Tongue (tissue), 2 donors: ENCODE results near the gene CERS6. TPM values are rescaled to one million over a fixed set of nuclear protein-coding genes. Genes with fewer than 3 reads are reported as not detected.
"Not testable (repeated sequence)": the region's sequence is repeated elsewhere in the genome, so short reads cannot be mapped to it uniquely, and the experiment has no call there.

ENCODE experiments used
- DNase-seq: peaks from one replicate; pipeline ENCODE4 v3.0.0-alpha.2; 2015
- total RNA-seq: library from RNA; depleted of rRNA; stranded (reverse); fragments of >200 nt; gene quantifications from one replicate; pipeline ENCODE4 v1.2.3, GENCODE V29; 2014

Gene CERS6
- total RNA-seq, 1 donor from 2014 or later = 49.6 TPM

- DNase-seq = peak; percentile 47
These were observed 278.2 kb downstream of the CERS6 start for GRCh38 chr2:168734199-168734760.

GRCh38 chr2:168736649-168737445 lies 280.8 kb downstream of the CERS6 start:
- no peak for DNase-seq

- DNase-seq = no peak
These were observed 282.0 kb downstream of the CERS6 start for GRCh38 chr2:168738062-168738461.

- DNase-seq = no peak
These were observed 284.3 kb downstream of the CERS6 start for GRCh38 chr2:168740360-168740759.

GRCh38 chr2:168740788-168741187 lies 284.7 kb downstream of the CERS6 start:
- DNase-seq = no peak

- DNase-seq = no peak
These were observed 286.3 kb downstream of the CERS6 start for GRCh38 chr2:168742258-168742932.

GRCh38 chr2:168744844-168745243 lies 288.8 kb downstream of the CERS6 start:
- no peak for DNase-seq

GRCh38 chr2:168748461-168748860 lies 292.4 kb downstream of the CERS6 start:
- DNase-seq = no peak

- DNase-seq = peak; percentile 56
These were observed 293.2 kb downstream of the CERS6 start for GRCh38 chr2:168749297-168749696.

- peak; percentile 69 for DNase-seq
These were observed 295.1 kb downstream of the CERS6 start for GRCh38 chr2:168751104-168751740.

GRCh38 chr2:168752361-168752760 lies 296.3 kb downstream of the CERS6 start:
- peak; percentile 32 for DNase-seq

GRCh38 chr2:168753765-168754329 lies 297.8 kb downstream of the CERS6 start:
- DNase-seq = no peak

- no peak for DNase-seq
These were observed 301.2 kb downstream of the CERS6 start for GRCh38 chr2:168757223-168757622.

- peak; percentile 75 for DNase-seq
These were observed 303.1 kb downstream of the CERS6 start for GRCh38 chr2:168758970-168759820.

- DNase-seq = no peak
These were observed 309.3 kb downstream of the CERS6 start for GRCh38 chr2:168765401-168765800.

GRCh38 chr2:168766600-168766999 lies 310.5 kb downstream of the CERS6 start:
- DNase-seq = no peak

GRCh38 chr2:168767258-168767657 lies 311.2 kb downstream of the CERS6 start:
- no peak for DNase-seq

GRCh38 chr2:168768357-168768756 lies 312.3 kb downstream of the CERS6 start:
- DNase-seq = not testable (repeated sequence)

- no peak for DNase-seq
These were observed 314.7 kb downstream of the CERS6 start for GRCh38 chr2:168770796-168771195.

GRCh38 chr2:168772704-168773103 lies 316.6 kb downstream of the CERS6 start:
- no peak for DNase-seq

- DNase-seq = no peak
These were observed 317.1 kb downstream of the CERS6 start for GRCh38 chr2:168773128-168773527.
